LNCAP (cell line): ENCODE data around the gene TCF3.

Experiments used
- CTCF ChIP-seq: fragments of 450-650 bp; IDR thresholded peaks from 2 replicates; pipeline ENCODE4 v1.5.1; 2017; ENCODE audit warnings: mild to moderate bottlenecking

The TCF3 gene

GRCh38 chr19:1605236-1606137 is 46.9 kb downstream of the TCF3 start, which contains the start of gene UQCR11:
UQCR11 (minus strand) TSS chr19:1605462; CDS start chr19:1605409, 53 bp downstream.
- peak; percentile 38; the same call in 1 of the 2 replicates for TF ChIP-seq CTCF

- TF ChIP-seq CTCF, result no peak
Observed at GRCh38 chr19:1602091-1602707, 50.2 kb downstream of the TCF3 start.

GRCh38 chr19:1601613-1602064 is 50.8 kb downstream of the TCF3 start:
- TF ChIP-seq CTCF, result no peak

- no peak for TF ChIP-seq CTCF
Observed at GRCh38 chr19:1599460-1599846, 53.0 kb downstream of the TCF3 start.

GRCh38 chr19:1598777-1599459 is 53.5 kb downstream of the TCF3 start:
- no peak for TF ChIP-seq CTCF

GRCh38 chr19:1593501-1593772 is 59.0 kb downstream of the TCF3 start:
- TF ChIP-seq CTCF, result no peak

- TF ChIP-seq CTCF, result no peak
Observed at GRCh38 chr19:1592755-1593500, 59.5 kb downstream of the TCF3 start, which contains the start of gene MBD3. MBD3 (minus strand) TSS chr19:1592865; CDS start chr19:1592631, 234 bp downstream.
